ENCODE measurements around the gene MVB12B. TPM values are rescaled to one million over a fixed set of nuclear protein-coding genes. Genes with fewer than 3 reads are reported as not detected.

Gene MVB12B
- total and polyA plus RNA-seq, 8 donors, result 2.6 to 6.7 (median 4.0) TPM

DNA sequence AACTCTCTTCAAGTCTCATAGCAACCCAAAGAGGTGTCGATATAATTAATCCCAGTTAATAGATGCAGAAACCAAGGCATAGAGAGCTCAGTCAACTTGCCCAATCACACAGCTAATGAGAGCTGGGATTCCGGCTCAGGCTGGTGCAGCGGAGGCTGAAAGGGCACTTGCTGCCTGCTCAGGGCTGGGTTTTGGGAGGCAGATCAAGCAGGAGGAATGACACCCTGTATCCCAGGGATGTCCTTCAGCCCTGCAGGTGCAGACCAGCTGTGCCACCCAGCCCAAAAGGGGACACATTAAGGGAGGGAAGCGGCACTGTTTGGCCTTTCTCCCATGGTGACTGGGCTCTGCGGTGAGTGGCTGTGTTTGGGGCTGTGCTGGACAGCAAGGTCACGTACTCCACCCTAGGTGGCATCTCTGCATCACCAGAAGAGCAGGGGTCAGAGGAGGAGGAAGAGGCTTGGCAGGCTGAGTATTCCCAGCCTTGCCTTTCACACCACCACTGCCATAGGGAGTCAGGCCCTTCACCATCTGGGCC lies 124.1 kb downstream of the MVB12B start:
- DNase-seq (no peak), FAIRE-seq (no peak)

DNA sequence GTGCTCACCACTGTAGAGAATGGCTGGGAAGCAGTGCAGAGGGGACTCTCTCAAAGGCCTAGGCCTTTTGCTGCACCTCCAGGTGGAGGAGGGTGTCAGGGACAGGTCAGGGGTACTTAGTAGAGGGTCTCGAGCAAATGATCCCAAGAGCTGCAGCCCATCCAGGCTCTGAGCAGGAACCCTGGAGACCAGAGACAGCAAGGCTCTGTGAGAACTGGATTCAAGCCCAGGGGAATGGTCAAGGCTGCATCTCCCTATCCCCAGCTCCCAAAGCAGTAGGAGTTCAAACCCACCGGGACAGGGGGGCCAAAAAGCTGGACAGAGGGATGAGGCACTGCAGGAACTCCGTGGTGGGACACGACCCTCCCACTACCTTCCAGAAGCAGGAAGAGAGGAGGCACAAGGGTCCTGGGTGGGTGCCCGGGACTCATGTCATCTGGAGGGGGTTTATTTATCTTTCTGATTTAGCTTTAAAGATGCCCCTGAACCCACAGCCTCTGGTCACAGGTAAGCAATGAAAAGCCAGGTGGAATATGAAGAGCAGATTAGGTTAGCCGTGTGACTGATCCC lies 124.8 kb downstream of the MVB12B start:
- no peaks in the 10 kb centered on the region for H3K27me3 ChIP-seq
- intact Hi-C loops (cut with DNase I), result no loop called here
- H3K4me3 ChIP-seq, result no peak overlapping the region
- no peaks in the 10 kb centered on the region for H3K4me1 ChIP-seq
- TF ChIP-seq, protein P1, sequence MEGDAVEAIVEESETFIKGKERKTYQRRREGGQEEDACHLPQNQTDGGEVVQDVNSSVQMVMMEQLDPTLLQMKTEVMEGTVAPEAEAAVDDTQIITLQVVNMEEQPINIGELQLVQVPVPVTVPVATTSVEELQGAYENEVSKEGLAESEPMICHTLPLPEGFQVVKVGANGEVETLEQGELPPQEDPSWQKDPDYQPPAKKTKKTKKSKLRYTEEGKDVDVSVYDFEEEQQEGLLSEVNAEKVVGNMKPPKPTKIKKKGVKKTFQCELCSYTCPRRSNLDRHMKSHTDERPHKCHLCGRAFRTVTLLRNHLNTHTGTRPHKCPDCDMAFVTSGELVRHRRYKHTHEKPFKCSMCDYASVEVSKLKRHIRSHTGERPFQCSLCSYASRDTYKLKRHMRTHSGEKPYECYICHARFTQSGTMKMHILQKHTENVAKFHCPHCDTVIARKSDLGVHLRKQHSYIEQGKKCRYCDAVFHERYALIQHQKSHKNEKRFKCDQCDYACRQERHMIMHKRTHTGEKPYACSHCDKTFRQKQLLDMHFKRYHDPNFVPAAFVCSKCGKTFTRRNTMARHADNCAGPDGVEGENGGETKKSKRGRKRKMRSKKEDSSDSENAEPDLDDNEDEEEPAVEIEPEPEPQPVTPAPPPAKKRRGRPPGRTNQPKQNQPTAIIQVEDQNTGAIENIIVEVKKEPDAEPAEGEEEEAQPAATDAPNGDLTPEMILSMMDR (IDR thresholded peaks at IDR 0.05), result no peak
- DNase-seq, result no peak
- H3K36me3 ChIP-seq, result no peaks in the 10 kb centered on the region
- H3K27ac ChIP-seq, result no peak overlapping the region
- 88 to 90% methylated on average over 6 of the region's 6 CpGs for whole genome bisulfite sequencing, 2 donors
- ATAC-seq, result no peak
- no peak for FAIRE-seq
- H3K9me3 ChIP-seq, result no peaks in the 10 kb centered on the region

More for the DNA sequence above, 124.1 kb downstream of the MVB12B start:
- ATAC-seq, result peak in 2 of 4 donors; percentile 56 to 83
- intact Hi-C loops (cut with DNase I), result no loop called here
- no peaks in the 10 kb centered on the region for H3K36me3 ChIP-seq
- H3K4me3 ChIP-seq, result no peak overlapping the region
- no peaks in the 10 kb centered on the region for H3K9me3 ChIP-seq
- 92 to 93% methylated on average over 6 of the region's 6 CpGs for WGBS, 2 donors
- TF ChIP-seq, protein P1 (IDR thresholded peaks at IDR 0.05), result no peak
- no peaks in the 10 kb centered on the region for H3K4me1 ChIP-seq
- no peak overlapping the region for H3K27ac ChIP-seq
- no peaks in the 10 kb centered on the region for H3K27me3 ChIP-seq

- no peak for ATAC-seq
Observed at GRCh38 chr9:126452106-126452505, 125.5 kb downstream of the MVB12B start.

GRCh38 chr9:126453156-126453963 lies 126.7 kb downstream of the MVB12B start:
- TF ChIP-seq, protein P1 (IDR thresholded peaks at IDR 0.05), result no peak
- Histone ChIP-seq H3K36me3 (no peaks in the 10 kb centered on the region), H3K4me1 (no peaks in the 10 kb centered on the region), H3K9me3 (no peaks in the 10 kb centered on the region), H3K27me3 (no peaks in the 10 kb centered on the region), H3K4me3 (no peak overlapping the region), H3K27ac (no peak overlapping the region)
- no peak for ATAC-seq
- intact Hi-C loops (cut with DNase I), result no loop called here
- DNase-seq, result no peak
- no peak for FAIRE-seq
- WGBS, 2 donors, result 85 to 91% methylated on average over 14 of the region's 14 CpGs

More at GRCh38 chr9:126452106-126452505, 125.5 kb downstream of the MVB12B start:
- Histone ChIP-seq H3K4me3 (no peak overlapping the region), H3K4me1 (no peaks in the 10 kb centered on the region), H3K27me3 (no peaks in the 10 kb centered on the region), H3K36me3 (no peaks in the 10 kb centered on the region), H3K9me3 (no peaks in the 10 kb centered on the region), H3K27ac (no peak overlapping the region)
- TF ChIP-seq, protein P1 (IDR thresholded peaks at IDR 0.05), result no peak
- no peak for DNase-seq
- FAIRE-seq, result no peak
- WGBS, 2 donors, result 92% methylated on average over 12 of the region's 12 CpGs
- intact Hi-C loops (cut with DNase I), result no loop called here
